Embryonic facial prominence (tissue), 1 donor: ENCODE results near the gene CALM3.

Source experiments
- DNase-seq: peaks from one replicate; pipeline ENCODE4 v3.0.0-alpha.2; 2016; ENCODE audit errors: extremely low spot score

Gene CALM3

DNA sequence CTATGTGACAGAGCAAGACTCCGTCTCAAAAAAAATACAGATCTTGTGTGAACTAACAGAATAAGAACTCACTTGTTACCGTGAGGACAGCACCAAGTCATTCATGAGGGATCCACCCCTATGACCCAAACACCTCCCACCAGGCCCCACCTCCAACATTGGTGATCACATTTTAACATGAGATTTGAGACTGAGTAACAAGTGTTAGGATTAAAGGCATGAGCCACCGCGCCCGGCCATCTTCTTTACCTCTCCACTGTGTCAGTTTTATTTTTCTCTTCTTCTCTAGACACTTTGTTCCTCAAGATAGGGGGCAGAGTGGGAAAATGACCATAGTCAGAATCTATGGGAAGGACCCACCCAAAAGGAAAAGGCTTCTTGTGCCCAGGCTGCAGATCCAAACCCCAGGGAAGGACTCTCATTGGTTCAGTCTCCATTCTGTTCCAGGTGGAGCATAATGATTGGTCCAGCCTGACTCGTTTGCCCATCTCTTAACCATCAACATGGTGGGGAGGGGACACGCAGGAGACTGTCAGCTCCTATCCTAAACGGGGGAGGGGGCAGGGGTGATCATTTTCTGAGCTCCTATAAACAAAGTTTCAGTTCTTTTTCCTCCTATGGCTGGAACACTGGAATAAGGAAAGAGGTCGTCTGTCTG lies 1.3 kb upstream of the CALM3 start:
- DNase-seq, result no peak

DNA sequence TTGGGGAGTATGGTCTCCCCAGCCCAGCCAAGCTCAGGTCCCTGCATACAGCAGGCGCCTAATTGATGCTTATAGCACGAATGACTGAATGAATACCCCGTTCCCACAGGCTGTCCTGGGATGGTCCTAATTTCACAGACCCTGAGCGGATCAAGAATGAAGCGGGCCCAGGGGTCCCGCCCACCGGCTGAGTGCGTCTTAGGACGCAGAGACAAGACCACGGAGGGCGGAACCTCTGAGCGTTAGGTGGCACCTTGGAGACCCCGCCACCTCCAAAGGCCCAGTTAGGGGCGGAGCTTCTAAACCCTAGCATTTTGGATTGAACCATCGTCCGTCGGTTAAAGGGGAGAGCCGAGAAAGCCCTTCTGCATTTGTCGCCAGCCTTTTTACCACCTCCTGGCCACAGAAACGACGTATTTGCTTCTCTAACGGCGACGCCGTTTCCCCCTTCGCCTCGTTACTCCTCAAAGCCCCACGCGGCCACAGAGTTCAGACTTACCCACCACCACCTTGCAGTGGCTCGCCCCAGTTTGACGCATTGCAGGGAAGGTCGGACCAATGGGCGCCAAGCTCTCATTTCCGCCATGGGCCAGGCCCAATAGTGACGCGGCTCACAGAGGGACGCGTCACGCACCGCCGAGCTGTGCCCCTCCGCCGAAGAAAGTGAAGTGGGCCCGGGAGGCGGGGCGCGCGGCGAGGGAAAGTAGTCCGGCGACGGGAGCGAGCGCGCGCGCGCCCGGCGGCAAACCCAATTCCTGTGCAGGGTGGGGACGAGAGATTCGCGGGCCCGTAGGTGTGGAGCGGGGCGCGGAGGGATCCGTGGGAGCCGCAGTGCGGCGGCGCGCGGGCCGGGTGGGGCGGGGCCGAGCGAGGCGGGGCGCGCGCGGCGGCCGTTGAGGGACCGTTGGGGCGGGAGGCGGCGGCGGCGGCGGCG lies 479 bp upstream of the CALM3 start:
- DNase-seq, result peak; percentile 94

DNA sequence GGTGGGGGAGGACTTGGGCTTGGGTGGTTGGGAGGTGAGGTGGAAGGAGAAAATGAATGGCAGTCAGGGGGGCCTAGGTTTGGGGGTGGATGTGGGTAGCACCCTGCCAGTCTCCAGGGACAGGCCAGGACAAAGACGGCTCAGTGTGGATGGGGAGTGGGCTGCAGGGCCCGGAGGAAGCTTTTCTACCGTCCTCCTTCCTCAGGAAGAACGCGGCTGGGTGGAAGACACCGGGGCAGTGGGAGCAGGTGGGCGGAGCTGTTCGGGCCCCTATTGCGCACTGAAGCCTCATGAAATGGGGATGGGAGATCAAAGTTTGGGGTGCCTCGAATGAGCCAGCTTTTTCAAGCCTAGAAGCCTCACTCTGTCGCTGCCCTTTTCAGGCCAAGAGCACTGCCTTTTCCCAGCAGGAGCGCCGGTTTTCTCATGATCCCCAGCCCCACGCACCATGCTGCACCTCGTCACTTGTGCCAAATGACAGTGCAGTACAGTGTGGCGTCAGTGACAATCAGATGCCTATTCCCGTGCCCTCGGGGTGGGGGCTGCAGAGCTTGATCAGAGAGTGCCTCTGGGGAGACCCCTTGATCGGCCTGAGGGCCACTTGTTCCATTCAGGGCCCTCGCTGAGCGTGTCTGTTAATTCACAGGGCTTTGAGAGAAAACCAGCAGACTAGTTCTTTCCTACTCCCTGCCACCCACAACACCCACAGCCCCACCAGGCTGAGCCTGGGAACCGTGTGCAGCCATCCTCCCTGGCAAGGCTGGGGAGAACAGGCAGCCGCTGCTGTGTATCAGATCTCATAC lies 1.5 kb downstream of the CALM3 start:
- DNase-seq, result no peak

DNA sequence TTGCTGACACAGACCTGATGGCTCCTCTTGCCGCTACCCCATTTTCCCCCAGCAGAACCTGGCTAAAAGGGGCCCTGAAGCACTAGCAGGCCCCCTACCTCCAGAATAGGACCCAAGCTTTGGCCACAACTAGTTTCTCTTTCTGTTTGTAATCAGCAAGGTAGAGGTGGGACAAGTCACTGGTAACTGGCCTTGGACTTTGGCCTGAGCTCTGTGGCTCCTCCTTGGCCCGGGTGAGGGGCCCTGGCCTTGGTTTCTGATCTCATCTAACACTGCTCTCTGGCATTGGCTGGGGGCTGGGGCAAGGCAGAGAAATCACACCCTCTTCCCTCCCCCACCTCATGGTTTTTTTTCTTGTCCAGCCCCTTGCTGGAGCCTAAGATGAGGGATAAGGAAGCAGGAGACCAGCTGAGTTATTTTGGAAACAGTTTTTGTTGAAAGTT lies 2.1 kb downstream of the CALM3 start:
- no peak for DNase-seq

DNA sequence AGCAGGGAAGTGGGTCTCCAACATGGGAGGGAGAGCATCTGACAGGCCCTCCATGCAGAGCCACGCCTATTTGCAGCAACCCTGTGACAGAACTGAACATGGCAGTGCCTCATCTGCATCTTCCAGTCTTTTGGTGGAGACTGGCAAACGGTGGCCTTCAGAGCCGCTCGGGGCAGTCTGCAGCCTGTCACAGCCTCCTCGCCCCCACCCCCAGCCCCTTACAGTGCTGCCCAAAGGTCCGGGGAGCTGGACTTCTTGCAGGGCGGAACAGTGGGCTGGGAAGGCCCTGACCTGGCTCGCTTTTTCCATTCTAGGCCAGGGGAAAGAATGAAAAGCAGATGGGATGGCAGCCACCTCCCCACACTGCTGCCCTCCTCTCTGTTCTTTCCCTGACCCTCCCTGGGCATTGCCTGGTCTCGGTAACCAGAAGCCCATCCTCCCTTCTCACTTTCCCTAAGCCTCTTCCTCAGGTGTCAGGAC lies 2.7 kb downstream of the CALM3 start:
- DNase-seq, result no peak

DNA sequence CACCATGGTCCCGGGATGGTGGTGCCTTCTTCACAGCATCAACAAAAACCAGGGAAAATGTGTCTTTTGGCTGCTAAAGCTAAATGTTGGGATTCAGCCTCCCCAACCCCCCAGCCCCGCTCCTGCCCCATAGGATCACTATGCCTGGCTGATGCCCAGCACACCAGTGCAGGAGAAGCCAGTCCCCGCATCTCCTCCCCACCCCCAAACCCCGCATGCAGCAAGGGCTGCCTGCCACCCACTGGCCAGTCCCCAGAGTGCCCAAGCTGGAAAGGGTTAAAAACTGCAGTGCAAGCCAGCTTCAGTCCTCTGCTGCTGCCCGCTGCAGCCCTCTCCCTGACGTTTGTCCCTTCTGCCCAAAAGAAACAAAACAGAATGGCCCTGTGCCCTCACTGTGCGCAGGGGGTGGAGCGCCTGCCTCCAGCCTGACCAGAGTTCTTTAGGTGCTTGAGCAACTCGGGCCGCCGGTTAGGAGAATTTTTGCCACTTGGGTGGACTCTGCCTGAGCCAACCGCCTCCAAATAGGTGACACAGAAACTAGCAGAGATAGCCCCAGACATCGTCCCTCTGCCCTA lies 3.7 kb downstream of the CALM3 start:
- DNase-seq, result no peak

DNA sequence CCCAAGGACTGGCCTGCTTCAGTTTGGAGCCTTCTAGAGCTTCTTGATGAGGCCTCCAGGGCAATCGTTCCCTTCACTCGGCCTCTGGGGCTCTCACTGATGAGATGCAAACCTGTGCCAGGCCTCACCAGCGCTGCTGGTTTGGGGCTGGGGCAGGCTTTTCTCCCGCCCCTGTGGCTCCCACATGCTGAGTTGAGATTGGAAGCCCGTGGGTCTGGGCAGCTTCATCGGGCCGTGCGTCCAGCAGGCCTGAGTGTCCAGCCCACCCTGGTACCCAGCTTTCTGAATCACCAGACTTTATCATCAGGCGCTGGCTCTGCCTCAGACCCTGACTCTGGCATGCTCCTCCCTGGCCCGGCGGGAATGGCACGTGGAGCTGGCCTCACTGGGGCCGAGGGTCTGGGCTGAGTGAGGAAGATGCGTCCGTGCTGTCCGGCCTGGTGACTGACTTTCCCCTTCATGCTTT lies 4.3 kb downstream of the CALM3 start:
- no peak for DNase-seq

DNA sequence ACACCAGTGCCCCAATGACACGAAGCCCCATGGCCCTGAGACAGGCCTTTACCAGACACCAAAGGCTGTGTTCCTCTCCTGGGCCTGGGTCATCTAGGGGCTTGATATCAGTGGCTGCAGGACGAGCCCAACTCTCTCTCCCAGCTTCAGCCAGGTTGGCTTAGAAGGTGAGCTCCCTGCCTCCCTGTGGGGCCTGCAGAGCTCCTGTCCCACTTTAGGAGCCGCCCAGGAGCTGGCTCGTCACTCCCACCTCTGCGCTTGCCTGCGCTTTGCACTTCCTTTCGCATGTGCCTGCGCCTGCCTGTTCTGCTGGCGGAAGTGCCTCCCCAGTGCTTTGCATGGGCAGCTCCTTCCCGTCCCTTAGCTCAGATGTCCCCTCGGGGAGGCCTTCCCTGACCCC lies 4.9 kb downstream of the CALM3 start:
- no peak for DNase-seq

DNA sequence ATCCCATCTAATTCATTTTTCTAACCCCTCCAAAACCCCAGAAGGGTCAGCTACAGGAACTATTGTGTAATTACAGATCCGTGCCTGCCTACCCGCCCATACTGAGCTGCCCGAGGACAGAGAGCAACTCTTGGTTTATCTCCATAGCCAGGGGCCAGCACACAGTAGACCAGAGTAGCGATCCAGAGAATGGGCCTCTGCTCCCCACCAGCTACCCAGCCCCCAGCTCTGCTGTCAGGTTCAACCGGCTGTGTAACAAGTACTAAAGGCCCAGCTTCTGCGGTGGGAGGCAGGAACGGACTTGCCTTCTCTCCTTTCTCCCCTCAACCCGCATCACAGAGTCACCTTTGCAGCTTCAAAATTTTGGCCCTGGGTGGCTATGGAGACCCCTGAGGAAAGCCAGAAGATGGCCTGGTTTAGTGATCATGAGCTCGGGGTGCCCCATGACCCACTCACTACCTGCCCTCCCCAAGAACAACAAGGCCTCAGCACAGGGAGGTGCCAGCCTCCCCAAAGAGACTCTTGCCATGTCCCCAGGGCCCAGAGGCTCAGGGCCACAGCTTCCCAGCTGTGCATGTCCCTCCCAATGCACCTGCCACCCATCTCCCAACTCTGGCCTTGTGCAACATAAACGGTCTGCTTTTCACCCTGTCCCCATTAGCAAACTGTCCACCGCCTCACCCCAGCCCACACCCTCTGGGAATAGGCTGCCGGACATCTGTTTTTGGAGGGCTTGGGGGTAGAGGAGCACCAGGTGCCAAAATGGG lies 5.7 kb downstream of the CALM3 start:
- DNase-seq, result no peak

DNA sequence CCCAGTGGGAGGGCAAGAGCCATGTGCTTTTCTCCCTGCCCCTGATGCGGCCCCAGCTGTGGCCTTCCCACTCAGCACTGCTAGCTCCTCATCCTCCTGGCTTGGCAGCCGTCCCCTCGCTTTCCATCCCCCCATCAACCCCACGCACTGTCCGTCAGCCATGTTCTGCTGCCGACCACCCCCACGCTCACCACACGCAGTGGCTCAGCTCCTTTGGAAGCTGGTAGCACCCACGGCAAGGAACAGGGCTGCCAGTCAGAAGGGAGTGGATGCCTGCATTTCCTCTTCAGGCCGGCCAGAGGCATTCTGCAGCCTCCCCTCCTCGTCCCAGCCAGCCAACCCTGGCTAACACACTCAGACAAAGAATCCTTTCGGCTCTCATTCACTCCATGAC lies 6.3 kb downstream of the CALM3 start:
- DNase-seq, result no peak

DNA sequence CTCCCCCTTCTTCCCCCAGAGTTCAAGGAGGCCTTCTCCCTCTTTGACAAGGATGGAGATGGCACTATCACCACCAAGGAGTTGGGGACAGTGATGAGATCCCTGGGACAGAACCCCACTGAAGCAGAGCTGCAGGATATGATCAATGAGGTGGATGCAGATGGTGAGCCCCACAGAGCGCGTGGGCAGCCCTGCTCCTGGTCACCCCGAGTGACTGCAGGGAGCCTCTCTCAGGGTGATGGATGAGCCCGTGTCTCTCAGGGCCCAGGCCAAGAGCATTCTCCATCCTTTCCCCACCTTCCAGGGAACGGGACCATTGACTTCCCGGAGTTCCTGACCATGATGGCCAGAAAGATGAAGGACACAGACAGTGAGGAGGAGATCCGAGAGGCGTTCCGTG lies 7.0 kb downstream of the CALM3 start:
- no peak for DNase-seq

DNA sequence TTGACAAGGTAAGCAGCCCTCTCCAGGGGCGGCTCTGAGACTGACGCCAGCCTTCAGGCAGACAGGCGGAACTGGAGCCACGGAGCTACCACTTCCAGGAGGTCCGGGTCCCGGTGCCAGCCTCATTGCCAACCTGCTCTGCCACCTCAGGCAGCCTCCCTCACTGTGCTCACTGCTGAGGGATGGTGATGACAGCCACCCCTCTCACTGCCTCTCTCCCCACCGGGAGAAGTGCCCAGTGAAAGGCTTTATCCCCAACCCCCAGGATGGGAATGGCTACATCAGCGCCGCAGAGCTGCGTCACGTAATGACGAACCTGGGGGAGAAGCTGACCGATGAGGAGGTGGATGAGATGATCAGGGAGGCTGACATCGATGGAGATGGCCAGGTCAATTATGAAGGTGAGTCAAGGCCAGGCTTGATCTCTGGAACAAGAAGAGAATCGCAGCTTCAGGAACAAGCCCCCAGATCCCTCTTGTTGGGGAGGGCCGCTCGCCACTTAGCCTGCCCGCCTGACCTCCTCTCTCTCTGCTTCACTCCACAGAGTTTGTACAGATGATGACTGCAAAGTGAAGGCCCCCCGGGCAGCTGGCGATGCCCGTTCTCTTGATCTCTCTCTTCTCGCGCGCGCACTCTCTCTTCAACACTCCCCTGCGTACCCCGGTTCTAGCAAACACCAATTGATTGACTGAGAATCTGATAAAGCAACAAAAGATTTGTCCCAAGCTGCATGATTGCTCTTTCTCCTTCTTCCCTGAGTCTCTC lies 7.6 kb downstream of the CALM3 start:
- DNase-seq, result no peak

DNA sequence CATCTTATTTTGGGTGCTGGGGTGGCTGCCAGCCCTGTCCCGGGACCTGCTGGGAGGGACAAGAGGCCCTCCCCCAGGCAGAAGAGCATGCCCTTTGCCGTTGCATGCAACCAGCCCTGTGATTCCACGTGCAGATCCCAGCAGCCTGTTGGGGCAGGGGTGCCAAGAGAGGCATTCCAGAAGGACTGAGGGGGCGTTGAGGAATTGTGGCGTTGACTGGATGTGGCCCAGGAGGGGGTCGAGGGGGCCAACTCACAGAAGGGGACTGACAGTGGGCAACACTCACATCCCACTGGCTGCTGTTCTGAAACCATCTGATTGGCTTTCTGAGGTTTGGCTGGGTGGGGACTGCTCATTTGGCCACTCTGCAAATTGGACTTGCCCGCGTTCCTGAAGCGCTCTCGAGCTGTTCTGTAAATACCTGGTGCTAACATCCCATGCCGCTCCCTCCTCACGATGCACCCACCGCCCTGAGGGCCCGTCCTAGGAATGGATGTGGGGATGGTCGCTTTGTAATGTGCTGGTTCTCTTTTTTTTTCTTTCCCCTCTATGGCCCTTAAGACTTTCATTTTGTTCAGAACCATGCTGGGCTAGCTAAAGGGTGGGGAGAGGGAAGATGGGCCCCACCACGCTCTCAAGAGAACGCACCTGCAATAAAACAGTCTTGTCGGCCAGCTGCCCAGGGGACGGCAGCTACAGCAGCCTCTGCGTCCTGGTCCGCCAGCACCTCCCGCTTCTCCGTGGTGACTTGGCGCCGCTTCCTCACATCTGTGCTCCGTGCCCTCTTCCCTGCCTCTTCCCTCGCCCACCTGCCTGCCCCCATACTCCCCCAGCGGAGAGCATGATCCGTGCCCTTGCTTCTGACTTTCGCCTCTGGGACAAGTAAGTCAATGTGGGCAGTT lies 8.6 kb downstream of the CALM3 start:
- DNase-seq, result no peak

DNA sequence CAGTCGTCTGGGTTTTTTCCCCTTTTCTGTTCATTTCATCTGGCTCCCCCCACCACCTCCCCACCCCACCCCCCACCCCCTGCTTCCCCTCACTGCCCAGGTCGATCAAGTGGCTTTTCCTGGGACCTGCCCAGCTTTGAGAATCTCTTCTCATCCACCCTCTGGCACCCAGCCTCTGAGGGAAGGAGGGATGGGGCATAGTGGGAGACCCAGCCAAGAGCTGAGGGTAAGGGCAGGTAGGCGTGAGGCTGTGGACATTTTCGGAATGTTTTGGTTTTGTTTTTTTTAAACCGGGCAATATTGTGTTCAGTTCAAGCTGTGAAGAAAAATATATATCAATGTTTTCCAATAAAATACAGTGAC lies 9.3 kb downstream of the CALM3 start:
- DNase-seq, result no peak

DNA sequence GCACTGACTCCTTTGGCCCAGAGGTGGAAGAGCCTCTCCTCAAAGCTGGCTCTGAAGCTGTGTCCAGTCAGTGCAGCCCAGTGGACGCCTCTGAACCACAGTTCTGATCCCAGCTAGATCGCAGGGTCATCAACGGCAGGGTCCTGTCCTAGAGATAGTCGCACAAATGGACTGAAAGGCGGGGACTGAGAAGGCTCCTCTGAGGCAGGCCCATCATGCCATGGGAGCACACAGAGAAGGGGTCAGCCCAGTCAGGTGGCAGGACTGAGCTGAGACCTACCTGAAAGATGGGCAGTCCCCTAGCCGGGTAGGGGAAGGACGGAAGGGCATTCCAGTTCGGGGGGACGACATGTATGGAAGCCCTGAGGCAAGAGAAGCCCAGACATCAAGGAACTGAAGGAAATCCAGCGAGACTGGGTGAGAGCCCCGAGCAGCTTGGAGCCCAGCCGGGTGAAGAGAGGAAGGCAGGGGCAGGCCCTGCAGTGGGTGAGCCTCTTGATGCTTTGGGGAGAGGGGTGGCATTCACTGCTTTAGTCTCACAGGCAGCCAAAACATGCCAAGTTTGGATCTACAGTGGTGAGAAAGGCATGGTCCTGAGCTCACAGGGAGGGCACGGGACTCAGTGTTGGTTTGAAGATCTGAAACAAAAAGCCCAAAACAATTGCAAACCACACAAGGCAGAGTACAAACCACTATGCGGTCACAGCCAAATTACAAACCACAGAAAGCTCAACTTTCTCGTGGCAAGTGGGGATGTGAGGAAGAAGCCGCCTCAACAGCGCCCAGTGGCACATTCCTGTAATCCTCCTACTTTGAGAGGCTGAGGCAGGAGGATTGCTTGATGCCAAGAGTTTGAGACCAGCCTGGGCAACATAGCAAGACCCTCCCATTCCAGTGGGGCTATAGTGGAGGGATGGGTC lies 10.0 kb downstream of the CALM3 start:
- no peak for DNase-seq

DNA sequence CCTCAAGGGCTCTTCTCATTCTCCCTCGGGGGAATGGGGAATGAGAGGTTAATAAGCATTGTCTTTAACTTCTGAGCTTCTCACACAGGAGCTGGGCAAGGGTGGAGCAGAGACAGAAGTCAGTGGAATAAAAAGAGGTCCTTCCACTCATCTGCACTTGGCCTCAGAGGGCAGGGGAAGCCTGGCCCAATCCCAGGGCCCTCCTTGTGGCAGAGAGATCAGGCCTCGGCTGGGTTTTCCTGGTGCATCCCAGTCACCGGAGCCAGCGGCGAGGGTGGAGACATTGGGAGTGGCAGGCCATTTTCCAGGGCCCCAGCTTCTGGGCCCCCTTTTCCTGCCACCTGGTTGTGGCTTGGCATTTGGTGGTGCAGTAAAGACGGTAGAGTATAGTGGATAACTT lies 10.6 kb downstream of the CALM3 start:
- no peak for DNase-seq

DNA sequence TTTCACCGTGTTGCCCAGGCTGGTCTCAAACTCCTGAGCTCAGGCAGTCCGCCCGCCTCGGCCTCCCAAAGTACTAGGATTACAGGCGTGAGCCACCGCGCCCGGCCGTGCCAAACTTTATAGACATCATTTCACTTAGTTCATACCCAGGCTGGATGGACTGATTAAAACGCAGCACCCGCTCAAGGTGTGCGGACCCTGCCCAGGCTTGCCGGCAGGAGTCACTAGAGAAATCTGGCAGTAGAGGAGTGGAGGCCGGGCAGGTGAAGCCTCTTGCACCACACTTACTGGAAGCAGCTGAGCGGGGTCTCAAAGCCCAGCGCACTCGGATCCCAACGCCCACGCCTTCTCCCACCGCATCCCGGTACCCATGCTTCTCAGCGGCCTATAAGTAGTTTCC lies 12.4 kb downstream of the CALM3 start:
- no peak for DNase-seq

DNA sequence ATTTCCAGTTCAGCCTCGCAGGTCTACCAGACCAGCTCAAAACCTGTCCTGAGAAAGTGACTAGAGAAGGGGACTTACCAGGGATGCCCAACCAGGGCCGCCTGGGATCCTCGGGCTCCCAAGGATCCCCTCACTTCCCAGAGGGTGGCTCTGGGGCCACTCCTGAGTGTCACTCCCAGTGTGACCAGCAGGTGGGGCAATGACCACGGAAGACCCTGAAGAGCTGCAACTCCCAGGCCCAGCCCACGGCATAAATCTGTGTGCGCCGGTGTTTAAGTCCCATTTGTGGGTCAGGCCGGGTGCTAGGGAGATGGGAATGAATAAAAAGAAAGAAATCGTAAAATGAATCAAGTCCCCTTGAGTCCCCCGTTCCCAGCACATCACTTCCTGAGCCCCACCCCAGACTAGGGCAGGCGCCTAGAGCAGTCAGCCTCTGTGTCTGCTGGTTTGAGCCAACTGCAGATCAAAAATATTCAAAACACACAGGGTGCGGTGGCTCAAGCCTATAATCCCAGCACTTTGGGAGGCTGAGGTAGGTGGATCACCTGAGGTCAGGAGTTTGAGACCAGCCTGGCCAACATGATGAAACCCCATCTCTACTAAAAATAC lies 13.1 kb downstream of the CALM3 start:
- no peak for DNase-seq
